Large intestine (tissue), 3 donors: ENCODE measurements around the gene ARF6. TPM values are rescaled to one million over a fixed set of nuclear protein-coding genes. Genes with fewer than 3 reads are reported as not detected.
"Not testable (repeated sequence)": the region's sequence is repeated elsewhere in the genome, so short reads cannot be mapped to it uniquely, and the experiment has no call there.

Experiments
- DNase-seq, 2 donors: peaks; one replicate each; pipeline versions ENCODE4 v3.0.0 to v3.0.0-alpha.2; 2013
- H3K27ac ChIP-seq: one replicate; pipeline ENCODE4 v1.5.1; 2013; ENCODE audit warnings: low read length
- H3K27me3 ChIP-seq: 2 replicates; pipeline ENCODE4 v1.6.1; 2013; ENCODE audit warnings: low read length; ENCODE audit not compliant: control insufficient read depth, insufficient read depth
- H3K36me3 ChIP-seq: 2 replicates; pipeline ENCODE4 v1.6.1; 2013; ENCODE audit warnings: low read length; ENCODE audit not compliant: control insufficient read depth, insufficient read depth
- H3K4me1 ChIP-seq: one replicate; pipeline ENCODE4 v1.6.1; 2013; ENCODE audit warnings: low read length; ENCODE audit not compliant: control insufficient read depth, insufficient read depth
- H3K4me3 ChIP-seq: one replicate; pipeline ENCODE4 v1.5.1; 2013; ENCODE audit warnings: low read length
- H3K9me3 ChIP-seq: one replicate; pipeline ENCODE4 v1.6.1; 2013; ENCODE audit warnings: mild to moderate bottlenecking, low read depth, low read length, moderate library complexity; ENCODE audit not compliant: control insufficient read depth
- WGBS: methylation state at CpG from one replicate; pipeline ENCODE4 v1.1.5; 2013; ENCODE audit warnings: low lambda C conversion rate; ENCODE audit not compliant: insufficient coverage; 5-methylcytosine and 5-hydroxymethylcytosine counted together
- polyA plus RNA-seq: library from polyadenylated mRNA; unstranded; fragments of 120-200 nt; gene quantifications from one replicate; pipeline ENCODE4 v1.2.1, GENCODE V29; 2013

ARF6 gene
- polyA plus RNA-seq, 1 donor: 77.2 TPM

DNA sequence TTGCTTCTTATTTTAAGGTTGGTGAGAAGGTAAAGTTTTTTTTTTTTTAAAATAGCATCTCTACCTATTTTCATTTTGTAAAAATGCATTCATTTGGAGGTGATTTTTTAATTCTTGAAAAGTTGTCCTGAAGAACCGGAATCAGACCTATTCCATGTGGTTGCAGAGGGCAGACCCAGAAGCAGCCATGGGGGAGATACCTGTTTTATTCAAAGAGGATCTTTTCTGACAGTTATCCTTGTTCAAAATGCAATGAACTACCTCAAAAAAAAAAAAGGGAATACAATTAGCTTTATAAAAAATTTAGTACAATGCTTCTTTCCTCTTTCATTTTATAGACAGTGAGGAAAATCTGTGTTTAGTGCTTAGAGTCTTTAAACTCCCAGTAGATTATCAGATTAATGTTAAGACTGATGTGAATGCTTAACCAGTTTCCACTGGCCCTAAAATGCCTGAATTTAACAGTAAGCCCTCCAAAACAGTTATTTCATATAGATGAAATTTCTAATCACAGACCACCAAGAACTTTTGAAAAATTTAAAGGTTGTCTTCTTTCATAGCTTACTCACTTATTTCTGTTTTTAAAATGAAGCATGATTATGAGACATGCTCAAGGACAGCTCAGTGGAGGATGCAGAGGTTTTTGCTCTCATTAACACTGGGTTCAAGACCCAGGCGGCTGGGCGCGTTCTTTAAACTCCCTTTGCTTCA, 31.7 kb upstream of the ARF6 start:
- no CpG with 5 or more reads among the region's 4 CpGs for WGBS
- Histone ChIP-seq H3K9me3 (peaks cover 2% of the 10 kb centered on the region), H3K27ac (peak overlapping the region; percentile 100), H3K36me3 (no peaks in the 10 kb centered on the region), H3K4me1 (peaks cover 6% of the 10 kb centered on the region), H3K4me3 (peak overlapping the region; percentile 76), H3K27me3 (no peaks in the 10 kb centered on the region)
- DNase-seq: no peak

DNA sequence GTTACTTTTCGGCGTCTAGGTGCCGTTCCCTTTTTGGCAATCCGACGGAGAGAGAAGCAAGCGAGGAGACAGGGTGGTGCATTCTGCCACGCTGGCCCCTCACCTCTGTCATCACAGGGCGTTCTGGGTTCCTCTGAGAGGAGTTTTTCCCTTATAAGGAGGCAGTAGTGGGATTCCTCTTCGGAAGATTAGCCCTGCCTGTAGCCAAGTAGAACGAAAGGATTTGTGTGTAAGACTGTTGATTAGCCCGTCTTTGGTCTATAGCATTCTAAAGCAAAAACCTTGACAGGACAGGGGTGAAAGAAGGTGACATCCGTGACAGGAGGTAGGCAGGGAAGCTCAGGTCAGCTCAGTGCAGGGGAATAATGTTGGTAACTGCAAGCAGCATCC, 31.2 kb upstream of the ARF6 start:
- Histone ChIP-seq H3K27ac (peak overlapping the region; percentile 100), H3K4me3 (peak overlapping the region; percentile 76), H3K9me3 (peaks cover 2% of the 10 kb centered on the region), H3K27me3 (no peaks in the 10 kb centered on the region), H3K4me1 (peaks cover 6% of the 10 kb centered on the region), H3K36me3 (no peaks in the 10 kb centered on the region)
- peak in 1 of 2 donors; percentile 54 for DNase-seq
- WGBS: no CpG with 5 or more reads among the region's 12 CpGs

GRCh38 chr14:49862089-49862673, 30.7 kb upstream of the ARF6 start:
- no peaks in the 10 kb centered on the region for H3K36me3 ChIP-seq

DNA sequence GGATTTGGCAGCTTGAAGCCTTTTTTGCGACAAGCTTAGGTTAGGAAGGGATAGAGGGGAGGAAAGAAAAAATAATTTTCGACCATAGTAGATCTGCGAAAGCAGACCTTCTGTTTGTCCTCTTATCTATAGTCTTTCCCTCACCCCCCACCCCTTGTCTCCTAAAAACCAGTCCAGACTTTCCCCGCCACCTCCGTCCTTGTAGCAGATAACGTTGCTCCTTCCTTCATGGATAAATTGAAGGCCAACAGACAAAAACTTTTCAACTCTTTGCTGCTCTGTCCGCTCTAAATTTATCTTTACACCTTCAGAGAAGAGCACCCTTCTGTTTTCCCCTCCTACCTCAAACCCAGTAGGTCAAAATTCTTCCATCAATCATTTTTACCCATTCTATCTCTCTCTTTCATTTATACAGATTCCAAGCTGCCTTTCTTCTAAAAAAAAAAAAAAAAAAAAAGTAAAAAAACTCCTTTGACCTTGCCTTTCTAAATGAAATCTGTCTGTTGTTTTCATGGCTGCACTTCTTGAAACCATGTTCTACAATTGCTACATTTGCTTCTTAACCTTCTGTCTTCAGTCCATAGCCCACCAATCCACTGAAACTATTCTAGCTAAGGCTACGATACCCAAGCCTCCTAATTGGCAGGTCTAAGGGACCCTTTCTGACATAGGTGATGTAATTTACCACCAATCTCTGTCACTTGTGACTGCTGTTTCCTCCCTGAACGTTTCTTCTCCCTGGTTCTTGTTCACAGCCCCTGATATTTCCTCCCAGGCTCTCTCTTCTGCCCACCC, 29.2 kb upstream of the ARF6 start:
- H3K27me3 ChIP-seq: no peaks in the 10 kb centered on the region
- peak in 1 of 2 donors; percentile 48 for DNase-seq
- H3K27ac ChIP-seq: peak overlapping the region; percentile 100
- no peaks in the 10 kb centered on the region for H3K36me3 ChIP-seq
- 30% methylated on average over 2 of the region's 9 CpGs for WGBS
- peaks cover 2% of the 10 kb centered on the region for H3K9me3 ChIP-seq
- peak overlapping the region; percentile 76 for H3K4me3 ChIP-seq
- H3K4me1 ChIP-seq: peaks cover 9% of the 10 kb centered on the region

More at GRCh38 chr14:49862089-49862673, 30.7 kb upstream of the ARF6 start:
- no peaks in the 10 kb centered on the region for H3K27me3 ChIP-seq
- WGBS: no CpG with 5 or more reads among the region's 30 CpGs
- H3K9me3 ChIP-seq: peaks cover 2% of the 10 kb centered on the region
- peaks cover 6% of the 10 kb centered on the region for H3K4me1 ChIP-seq
- peak overlapping the region; percentile 76 for H3K4me3 ChIP-seq
- DNase-seq: peak; percentile 88 to 92
- H3K27ac ChIP-seq: peak overlapping the region; percentile 100

DNA sequence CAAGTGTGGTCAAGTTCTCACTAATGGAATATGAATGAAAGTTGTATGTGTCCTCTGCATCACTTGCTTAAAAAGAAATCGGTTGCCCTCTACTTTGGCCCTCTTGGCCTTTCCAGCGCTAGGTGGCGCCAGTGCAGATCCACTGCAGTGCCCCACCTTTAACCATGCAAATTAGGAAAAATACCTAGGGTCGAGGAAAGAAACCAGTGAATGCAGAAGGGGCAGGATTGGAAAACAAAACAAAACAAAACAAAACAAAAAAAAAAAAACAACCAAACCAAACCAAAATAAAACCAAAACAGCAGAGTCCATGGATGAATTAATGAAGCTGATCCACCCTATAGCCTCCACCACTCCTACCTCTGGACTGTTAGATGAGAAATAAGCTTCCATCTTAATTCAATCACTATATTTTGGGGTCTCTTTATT, 27.4 kb upstream of the ARF6 start:
- Histone ChIP-seq H3K27ac (no peak overlapping the region), H3K27me3 (no peaks in the 10 kb centered on the region), H3K9me3 (peaks cover 2% of the 10 kb centered on the region), H3K36me3 (no peaks in the 10 kb centered on the region), H3K4me1 (peaks cover 9% of the 10 kb centered on the region), H3K4me3 (no peak overlapping the region)
- 0% methylated on average over 4 of the region's 4 CpGs for WGBS
- DNase-seq: peak; percentile 64 to 69

- no peaks in the 10 kb centered on the region for H3K27me3 ChIP-seq
- 60% methylated on average over 1 of the region's 57 CpGs for WGBS
- peak; percentile 97 to 98 for DNase-seq
- H3K4me3 ChIP-seq: peak overlapping the region; percentile 75
- no peaks in the 10 kb centered on the region for H3K36me3 ChIP-seq
- peak overlapping the region; percentile 95 for H3K27ac ChIP-seq
- H3K9me3 ChIP-seq: no peaks in the 10 kb centered on the region
- peaks cover 6% of the 10 kb centered on the region for H3K4me1 ChIP-seq
These were observed 24.8 kb upstream of the ARF6 start for GRCh38 chr14:49867831-49868719.

DNA sequence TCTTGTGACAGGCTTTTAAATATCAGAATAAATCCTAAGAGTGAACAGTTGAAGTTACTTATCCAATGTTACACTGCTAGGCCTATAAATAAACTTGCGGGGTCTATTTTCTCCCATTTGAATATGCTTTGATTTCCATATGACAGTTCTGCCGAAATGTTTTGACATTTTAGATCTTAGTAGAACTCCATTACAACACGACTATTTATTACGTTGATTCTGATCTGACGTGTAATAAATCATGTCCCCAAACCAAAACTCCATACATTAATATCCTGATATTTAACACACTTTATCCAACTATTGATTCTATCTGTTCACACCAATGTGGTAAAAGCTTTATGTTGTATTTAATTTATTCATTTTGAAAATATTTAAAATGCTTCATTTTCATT, 24.2 kb upstream of the ARF6 start:
- Histone ChIP-seq H3K9me3 (no peaks in the 10 kb centered on the region), H3K27ac (peak overlapping the region; percentile 84), H3K4me3 (peak overlapping the region; percentile 75), H3K27me3 (no peaks in the 10 kb centered on the region), H3K4me1 (peaks cover 6% of the 10 kb centered on the region), H3K36me3 (no peaks in the 10 kb centered on the region)
- no peak for DNase-seq
- whole genome bisulfite sequencing: 37% methylated on average over 4 of the region's 5 CpGs

DNA sequence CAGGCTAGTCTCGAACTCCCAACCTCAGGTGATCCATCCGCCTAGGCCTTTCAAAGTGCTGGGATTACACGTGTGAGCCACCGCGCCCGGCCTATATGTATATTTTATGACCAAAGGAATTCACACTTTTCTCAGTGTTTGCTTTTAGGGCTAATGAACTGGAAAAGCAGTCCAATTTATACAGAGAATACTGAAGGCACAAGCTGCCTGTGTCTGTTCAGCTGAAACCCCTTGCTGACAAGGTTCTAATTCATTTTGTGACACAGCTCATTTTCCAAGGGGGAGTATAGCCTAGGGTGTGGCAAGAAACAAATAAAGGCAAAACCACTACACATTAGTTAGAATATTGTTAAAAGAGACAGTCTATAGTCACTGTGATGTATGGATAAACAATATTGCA, 22.0 kb upstream of the ARF6 start:
- no peak for DNase-seq
- Histone ChIP-seq H3K4me1 (peaks cover 2% of the 10 kb centered on the region), H3K27me3 (no peaks in the 10 kb centered on the region), H3K4me3 (no peak overlapping the region), H3K36me3 (no peaks in the 10 kb centered on the region), H3K9me3 (no peaks in the 10 kb centered on the region), H3K27ac (no peak overlapping the region)
- no CpG with 5 or more reads among the region's 6 CpGs for WGBS

GRCh38 chr14:49873548-49873947, 19.3 kb upstream of the ARF6 start:
- not testable (repeated sequence) for H3K36me3 ChIP-seq, DNase-seq, H3K4me1 ChIP-seq, H3K27me3 ChIP-seq, H3K4me3 ChIP-seq, H3K27ac ChIP-seq, H3K9me3 ChIP-seq
- 100% methylated on average over 1 of the region's 6 CpGs for WGBS
